ENCODE data around the gene LRRC23.
A peak's percentile ranks its signal among the peaks of the same experiment; 100 is the strongest.

DNA sequence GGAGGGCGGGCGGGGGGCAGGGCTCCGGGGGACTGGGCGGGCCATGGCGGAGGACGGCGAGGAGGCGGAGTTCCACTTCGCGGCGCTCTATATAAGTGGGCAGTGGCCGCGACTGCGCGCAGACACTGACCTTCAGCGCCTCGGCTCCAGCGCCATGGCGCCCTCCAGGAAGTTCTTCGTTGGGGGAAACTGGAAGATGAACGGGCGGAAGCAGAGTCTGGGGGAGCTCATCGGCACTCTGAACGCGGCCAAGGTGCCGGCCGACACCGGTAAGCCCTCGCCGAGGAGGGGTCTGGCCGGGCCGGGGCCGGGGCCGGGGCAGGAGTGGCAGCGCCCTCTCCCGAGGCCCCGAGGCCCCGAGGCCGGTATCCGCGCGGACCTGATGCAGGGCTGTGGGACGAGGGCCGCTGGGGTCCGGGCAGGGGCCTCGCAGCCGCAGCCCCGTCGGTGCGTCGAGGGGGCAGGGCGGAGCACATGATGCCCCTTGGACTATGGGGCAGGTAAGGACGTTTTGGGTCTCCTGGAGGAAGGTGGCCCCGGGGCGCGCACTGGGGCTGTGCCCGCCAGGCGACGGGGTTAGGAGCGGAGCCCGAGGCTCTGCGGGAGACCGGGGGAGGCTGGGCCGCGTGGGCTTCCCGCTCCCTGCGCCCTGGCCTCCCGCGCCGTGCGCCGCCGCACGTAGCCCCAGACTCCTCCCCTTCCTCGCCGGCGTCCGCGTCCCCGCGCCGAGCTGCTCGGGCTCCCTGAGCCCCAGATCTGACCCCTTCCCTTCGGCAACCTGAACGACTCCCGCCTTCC, 37.0 kb upstream of the LRRC23 start, which contains the start of gene TPI1:
- no peak for TF ChIP-seq EZH2 (IDR thresholded peaks at IDR 0.05)
- TF ChIP-seq, protein P1, sequence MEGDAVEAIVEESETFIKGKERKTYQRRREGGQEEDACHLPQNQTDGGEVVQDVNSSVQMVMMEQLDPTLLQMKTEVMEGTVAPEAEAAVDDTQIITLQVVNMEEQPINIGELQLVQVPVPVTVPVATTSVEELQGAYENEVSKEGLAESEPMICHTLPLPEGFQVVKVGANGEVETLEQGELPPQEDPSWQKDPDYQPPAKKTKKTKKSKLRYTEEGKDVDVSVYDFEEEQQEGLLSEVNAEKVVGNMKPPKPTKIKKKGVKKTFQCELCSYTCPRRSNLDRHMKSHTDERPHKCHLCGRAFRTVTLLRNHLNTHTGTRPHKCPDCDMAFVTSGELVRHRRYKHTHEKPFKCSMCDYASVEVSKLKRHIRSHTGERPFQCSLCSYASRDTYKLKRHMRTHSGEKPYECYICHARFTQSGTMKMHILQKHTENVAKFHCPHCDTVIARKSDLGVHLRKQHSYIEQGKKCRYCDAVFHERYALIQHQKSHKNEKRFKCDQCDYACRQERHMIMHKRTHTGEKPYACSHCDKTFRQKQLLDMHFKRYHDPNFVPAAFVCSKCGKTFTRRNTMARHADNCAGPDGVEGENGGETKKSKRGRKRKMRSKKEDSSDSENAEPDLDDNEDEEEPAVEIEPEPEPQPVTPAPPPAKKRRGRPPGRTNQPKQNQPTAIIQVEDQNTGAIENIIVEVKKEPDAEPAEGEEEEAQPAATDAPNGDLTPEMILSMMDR (IDR thresholded peaks at IDR 0.05 in 2 of 3, conservative IDR thresholded peaks at IDR 0.05 in 1 of 3; ENCODE audit: borderline replicate concordance in 1 of 3, insufficient read depth in 1 of 3, low read depth in 2 of 3, low read length in 2 of 3) = no peak
- TF ChIP-seq POLR2A (IDR thresholded peaks at IDR 0.05; ENCODE audit: borderline replicate concordance, extremely low read depth, insufficient read depth, insufficient read length) = peak; percentile 99
- TF ChIP-seq POLR2AphosphoS5 (IDR thresholded peaks at IDR 0.05; ENCODE audit: low read depth, low read length) = peak; percentile 99
- TF ChIP-seq SIN3A (IDR thresholded peaks at IDR 0.05; ENCODE audit: low read depth) = no peak

Data from HCT116 (cell line).